HG02571 (cell line): Measurements from ENCODE around the gene STAT3.
"Not testable (repeated sequence)": the region's sequence is repeated elsewhere in the genome, so short reads cannot be mapped to it uniquely, and the experiment has no call there.

Source experiments
- ATAC-seq: cut with Tn5 transposase; IDR thresholded peaks from one replicate; pipeline ENCODE4 v1.9.1; 2021; ENCODE audit warnings: mild to moderate bottlenecking, moderate library complexity; ENCODE audit not compliant: unreplicated experiment

STAT3 gene

GRCh38 chr17:42317967-42318366 is 70.3 kb downstream of the STAT3 start:
- not testable (repeated sequence) for ATAC-seq

GRCh38 chr17:42317266-42317845 is 70.9 kb downstream of the STAT3 start:
- ATAC-seq = no peak

GRCh38 chr17:42316755-42317154 is 71.5 kb downstream of the STAT3 start:
- ATAC-seq = no peak

GRCh38 chr17:42315402-42316156 is 72.7 kb downstream of the STAT3 start:
- no peak for ATAC-seq

GRCh38 chr17:42313773-42314566 is 74.3 kb downstream of the STAT3 start:
- ATAC-seq = no peak

GRCh38 chr17:42313389-42313772 is 74.9 kb downstream of the STAT3 start:
- no peak for ATAC-seq

- no peak for ATAC-seq
Measured at GRCh38 chr17:42312285-42313130, 75.7 kb downstream of the STAT3 start.

GRCh38 chr17:42312035-42312284 is 76.3 kb downstream of the STAT3 start:
- ATAC-seq = no peak

- ATAC-seq = no peak
Measured at GRCh38 chr17:42311240-42312034, 76.8 kb downstream of the STAT3 start.

GRCh38 chr17:42310787-42311215 is 77.4 kb downstream of the STAT3 start:
- no peak for ATAC-seq

GRCh38 chr17:42309986-42310786 is 78.1 kb downstream of the STAT3 start:
- ATAC-seq = no peak

GRCh38 chr17:42309142-42309541 is 79.1 kb downstream of the STAT3 start:
- no peak for ATAC-seq

GRCh38 chr17:42308446-42308845 is 79.8 kb downstream of the STAT3 start:
- ATAC-seq = no peak

GRCh38 chr17:42307362-42307927 is 80.8 kb downstream of the STAT3 start:
- ATAC-seq = no peak

- ATAC-seq = no peak
Measured at GRCh38 chr17:42306385-42306667, 81.9 kb downstream of the STAT3 start.

- ATAC-seq = no peak
Measured at GRCh38 chr17:42305543-42306384, 82.5 kb downstream of the STAT3 start.

GRCh38 chr17:42305031-42305330 is 83.3 kb downstream of the STAT3 start:
- not testable (repeated sequence) for ATAC-seq

GRCh38 chr17:42304187-42305030 is 83.8 kb downstream of the STAT3 start:
- ATAC-seq = no peak
